Bone marrow (tissue), 2 donors: ENCODE data around the gene LHX8.
"Not testable (repeated sequence)": the region's sequence is repeated elsewhere in the genome, so short reads cannot be mapped to it uniquely, and the experiment has no call there.

ENCODE experiments used
- DNase-seq, 2 donors: peaks; one replicate each; lab custom pipeline; 2025; lab: John Stamatoyannopoulos, UW

Gene LHX8

DNA sequence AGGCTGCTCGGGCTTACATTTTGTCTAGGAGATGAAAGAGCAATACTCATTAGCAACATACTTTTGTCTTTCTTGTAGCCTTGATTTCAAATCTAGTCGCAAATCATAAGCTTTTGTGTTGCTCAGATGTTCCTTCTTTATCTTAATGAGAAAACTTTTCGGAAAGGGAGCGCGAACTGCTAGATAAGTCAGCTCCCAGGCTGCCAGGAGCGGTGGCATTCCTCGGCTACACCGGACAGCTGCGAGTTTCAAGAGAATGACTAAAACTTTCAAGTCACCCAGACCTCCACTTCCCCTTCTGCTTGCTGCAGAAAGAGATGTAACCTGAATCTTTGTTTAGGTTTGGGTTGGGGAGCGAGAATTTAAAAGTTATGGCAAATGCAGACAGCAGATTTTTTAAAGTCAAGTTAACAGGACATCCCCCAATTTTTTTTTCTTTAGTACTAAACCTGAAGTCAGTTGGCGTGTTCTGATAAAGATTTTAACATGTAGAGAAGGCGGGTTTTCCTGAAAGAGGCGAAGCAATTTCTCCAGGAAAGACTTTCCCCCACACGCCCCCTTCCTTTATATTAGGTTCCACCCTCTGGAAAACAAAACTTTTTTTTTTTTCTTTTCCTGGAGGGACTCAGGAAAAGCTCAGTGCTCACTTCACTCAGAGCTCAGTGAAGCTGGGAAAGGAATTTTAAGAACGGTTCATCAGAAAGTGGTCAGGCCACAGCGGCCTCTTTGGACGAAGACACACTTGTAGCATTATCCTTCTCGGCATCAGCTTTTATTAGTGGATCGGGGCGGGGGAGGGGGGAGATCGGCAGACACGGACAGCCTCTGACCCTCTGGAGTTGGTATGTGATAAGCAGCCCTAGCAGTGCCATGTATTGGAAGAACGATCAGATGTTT, at the start of gene LHX8:
LHX8 (plus strand) TSS at position 639 of the 897 bp plus-strand sequence. CDS start 2,227 bp downstream, outside the sequence.
- no peak for DNase-seq

DNA sequence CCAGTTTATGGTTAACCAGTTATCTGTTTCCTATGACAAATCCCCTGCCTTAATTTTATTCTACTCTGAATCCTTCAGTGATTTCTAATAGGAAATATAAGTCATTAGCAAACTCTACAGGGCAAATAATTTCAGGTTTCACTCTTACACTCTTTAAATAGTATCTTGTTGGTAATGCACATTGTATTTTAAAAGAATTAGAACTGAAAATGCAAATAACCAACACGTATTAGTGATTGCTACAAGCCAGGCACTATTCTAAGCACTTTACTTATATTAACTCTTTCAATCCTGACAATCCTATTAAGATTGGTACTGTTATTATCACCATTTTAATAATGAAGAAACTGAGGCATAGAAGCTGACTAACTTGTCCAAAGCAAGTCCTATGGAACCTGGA, 48.3 kb upstream of the LHX8 start:
- DNase-seq, result no peak

DNA sequence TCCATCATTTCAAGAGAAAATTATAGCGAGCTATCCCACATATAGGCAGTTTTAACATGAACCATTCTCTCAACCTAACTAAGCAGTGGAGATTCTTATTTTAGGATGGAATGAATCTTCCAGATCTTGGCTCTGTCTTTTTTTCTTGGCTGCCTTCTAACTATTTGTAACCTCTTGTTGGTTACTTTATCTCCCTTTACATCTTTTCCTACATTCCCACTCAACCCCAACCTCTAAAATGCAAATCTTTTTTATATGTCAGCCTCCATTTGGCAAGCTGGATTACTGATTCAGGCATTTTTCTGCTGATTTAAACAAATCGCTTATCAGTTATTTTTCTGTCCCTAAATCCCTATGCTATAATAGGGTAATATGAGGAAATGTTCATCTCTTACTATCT, 46.9 kb upstream of the LHX8 start:
- DNase-seq, result no peak

DNA sequence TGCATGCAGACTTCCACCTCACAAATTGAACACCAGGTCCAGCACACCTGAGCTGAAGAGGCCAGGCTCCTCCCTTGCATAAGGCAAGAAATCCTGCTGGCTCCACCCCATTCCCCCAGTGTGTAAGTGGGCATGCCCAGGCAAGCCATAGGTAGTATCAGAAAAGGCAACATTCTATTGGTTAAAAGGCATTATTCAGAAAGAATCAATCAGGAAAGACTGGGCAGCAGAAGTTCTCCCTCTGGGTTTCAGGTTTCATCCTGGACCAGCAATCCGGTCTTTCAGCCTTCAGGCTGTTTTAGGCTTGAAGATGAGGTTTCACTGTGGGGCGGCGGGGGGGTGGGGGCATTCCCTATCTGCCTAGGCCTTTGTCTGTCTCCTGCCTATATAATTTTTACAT, 42.0 kb upstream of the LHX8 start:
- DNase-seq, result no peak

DNA sequence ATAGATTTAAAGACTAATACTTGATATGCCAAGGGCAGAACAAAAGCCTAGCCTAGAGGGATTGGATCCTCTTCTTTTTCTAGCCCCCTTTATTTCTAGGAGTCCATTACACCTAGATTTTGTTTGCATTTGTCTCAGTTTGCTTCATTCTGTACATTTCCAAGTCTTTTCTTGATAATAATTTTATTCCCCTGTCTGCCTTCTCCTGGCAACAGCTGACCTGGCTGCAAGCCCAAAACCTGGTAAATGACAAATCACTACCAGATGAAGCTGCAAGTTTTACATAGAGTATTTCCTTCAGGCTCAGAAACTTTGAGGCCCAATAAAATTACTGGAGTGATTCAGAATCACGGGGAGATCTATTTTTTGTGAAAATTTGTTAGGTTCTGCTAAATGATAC, 36.5 kb upstream of the LHX8 start:
- DNase-seq, result no peak

DNA sequence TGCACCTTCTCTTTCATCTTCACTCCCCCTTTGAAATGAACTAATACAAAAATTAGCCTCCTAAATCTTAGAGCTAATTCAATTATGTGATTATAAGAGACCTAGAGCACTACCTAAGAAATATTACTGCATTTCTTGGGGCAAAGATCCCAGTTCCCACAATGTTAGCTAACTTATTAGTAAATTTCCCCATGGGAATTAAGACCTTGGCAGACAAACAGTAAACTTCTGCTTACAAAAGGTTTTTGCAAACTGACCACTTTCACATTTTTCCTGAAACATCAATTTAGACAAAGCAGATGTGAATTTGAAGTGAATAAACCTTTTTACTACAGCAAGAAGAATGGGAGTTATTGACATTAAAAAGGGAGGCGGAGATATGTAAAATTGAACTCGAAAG, 34.6 kb upstream of the LHX8 start:
- no peak for DNase-seq

DNA sequence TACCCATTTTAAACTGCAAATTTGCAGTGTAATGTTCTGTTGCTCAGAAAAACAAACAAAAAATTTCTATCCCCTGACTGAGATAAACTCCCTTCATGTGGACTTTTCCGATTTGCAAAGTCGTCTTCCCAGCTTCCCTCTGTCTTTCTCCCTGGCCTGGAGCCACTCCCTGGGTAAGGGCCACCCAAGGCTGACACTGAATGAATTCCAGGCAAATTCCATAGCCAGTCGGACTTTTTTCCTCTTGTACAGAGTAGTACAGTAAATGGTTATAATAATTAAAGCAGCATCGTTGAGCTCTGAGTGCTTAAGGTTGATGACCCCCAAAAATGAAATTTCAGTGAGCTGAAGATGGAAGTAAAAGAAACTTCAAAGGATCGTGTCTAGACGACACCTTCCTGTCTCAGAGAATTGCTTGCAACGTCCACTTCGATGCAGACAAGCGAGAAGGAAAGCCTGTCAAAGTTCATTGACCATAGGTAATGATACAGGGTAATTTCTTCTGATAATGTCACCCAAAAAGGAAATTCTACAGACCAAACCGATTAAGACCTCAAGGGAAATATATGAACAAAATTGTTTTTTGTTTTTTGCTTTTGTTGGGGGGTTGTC, 33.6 kb upstream of the LHX8 start:
- no peak for DNase-seq

DNA sequence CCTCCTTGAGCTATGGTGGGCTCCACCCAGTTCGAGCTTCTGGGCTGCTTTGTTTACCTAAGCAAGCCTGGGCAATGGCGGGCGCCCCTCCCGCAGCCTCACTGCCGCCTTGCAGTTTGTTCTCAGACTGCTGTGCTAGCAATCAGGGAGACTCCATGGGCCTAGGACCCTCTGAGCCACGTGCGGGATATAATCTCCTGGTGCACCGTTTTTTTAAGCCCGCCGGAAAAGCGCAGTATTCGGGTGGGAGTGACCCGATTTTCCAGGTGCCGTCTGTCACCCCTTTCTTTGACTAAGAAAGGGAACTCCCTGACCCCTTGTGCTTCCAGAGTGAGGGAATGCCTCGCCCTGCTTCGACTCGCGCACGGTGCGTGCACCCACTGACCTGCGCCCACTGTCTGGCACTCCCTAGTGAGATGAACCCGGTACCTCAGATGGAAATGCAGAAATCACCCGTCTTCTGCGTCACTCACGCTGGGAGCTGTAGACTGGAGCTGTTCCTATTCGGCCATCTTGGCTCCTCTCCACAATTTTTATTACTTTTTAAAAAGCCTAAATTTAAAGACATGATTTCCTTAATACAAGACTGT, 21.7 kb upstream of the LHX8 start:
- DNase-seq, result not testable (repeated sequence)

DNA sequence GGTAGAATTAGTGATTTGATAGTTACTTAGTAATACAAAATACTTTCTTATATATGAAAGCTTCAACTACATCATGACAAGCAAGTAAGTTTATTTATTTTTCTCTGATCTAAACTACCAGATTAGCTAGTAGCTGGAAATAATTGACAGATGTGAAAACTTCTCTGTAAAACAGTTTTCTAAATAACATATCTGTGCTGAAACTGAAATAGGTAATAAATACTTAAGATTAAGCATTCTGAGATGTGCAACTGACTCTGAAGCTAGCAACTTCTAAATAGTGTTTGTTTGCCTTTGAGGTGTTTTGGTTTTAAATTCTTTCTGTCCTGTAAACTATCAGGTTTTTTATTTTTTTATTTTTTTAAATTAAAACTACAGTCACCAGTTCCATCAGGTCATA, 18.5 kb upstream of the LHX8 start:
- DNase-seq, result no peak

DNA sequence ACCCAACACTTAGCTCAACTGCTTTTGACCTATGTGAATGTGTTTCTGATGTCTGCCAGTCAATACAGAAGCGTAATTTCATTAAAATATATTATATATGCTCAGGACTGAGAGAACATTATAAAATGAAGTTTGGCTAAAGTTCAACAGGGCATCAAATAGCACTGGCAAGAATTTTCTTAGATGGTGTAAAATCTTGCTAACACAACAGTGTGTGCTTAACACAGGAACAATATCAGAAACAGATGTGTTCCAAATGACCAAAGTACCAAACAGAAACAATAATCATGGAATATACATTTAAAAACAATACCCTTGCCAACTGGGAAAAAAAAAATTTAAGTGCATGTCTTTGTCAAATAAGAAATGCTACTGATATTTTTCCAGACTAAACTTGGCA, 10.4 kb upstream of the LHX8 start:
- no peak for DNase-seq

DNA sequence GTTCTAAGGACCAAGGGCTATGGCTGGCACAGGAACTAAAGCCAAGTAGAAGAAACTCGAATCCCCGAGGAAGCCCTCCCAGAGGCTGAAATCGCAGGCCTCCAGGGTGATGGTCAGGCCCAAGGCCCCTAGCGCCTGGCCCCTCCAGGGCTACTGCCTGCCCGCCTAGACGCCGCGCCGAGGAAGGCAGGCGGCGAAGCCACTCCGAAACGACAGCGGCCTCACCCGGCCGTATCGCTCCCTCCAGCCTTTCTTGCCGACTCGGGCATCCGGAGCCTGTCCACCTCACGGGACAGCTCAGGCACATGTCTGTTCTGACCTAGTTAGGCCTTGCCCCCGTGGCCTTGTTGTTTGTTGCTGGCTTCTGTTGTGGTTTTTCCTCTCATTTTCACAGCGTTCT, 9.7 kb upstream of the LHX8 start:
- no peak for DNase-seq

DNA sequence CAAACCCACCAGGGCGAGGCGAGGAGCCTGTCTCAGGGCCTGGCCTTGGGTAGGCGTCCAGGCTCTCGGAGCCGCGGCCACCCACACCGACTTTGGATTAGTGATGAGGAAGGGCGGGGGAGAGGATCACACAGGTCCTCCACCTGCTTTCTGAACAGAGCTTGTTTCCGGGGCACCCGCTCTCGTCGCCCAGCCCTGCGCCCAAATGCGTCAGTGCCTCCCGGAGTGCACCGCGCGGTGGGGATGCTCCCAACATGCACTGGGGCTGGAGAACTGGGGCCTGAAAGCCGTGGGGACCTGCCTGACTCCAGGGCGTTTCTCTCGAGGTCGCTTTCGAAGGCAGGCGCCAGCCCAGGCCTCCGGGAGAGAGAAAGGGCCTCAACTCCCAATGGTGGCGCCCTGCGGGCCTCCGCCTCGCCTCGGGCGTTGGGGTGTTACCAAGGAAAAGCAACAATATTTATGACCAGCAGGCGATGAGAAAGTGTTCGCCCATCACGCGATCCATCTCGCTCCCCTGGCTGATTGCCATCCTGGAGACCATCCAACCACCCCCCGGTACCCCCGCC, 8.9 kb upstream of the LHX8 start:
- DNase-seq, result no peak

DNA sequence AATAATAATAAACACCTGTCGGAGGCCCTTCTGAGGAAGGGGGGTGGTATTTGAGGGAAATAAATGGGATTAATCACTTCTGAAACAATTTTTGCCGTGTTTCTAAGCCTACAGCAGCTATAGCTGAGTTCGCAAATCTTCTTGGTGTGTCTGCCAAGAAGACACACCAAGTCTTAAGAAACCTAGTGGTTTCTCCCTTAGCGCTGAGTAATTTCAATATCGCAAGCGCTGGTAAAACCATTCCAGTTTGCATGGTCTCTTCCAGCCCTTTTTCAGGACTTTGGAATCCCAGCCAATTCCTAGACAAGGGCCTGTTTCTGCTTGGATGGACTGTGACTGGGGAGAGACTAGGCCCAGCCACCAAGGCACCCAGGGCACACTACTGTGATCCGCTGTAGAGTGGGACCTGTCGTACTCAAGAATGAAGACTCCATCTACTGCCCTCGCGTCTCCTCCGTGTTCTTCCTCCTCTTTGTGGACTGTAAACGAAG, 7.5 kb upstream of the LHX8 start:
- no peak for DNase-seq

DNA sequence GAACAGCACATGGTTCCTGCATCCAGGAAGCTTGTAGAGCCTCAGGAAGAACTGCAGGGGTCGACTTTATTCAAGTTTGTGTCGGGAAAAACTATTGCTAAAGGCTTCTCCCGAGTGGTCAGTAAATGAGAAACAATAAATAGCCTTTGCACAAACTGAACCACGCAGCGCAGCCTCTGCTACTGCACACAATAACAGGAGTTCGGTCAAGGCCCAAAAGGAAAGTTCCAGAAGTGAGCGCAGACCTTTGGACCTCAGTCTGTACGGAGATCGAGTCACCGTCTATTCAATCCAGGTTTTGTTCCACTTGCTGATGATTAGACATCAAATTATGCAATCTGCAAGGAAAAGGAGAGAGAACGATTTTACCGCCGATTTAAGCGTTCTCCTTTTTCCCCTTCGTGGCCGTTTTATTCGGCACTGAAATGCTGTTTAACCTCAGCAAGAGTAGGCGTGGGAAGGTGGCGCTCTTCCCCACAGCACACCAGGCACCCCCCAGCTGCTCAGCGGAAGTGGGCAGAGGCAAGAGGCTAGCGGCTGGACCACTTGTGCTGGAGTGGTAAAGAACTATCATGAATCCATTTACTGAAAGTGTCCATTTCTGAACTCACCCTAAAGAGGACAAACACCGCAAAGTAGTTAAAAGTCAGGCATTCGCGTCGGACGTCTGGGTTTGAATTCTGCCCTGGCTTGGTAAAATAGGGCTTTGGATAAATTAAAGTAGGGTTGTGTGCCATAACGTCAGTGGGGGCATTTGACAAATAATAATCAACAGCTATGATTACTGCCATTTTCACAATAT, 6.1 kb upstream of the LHX8 start:
- DNase-seq, result no peak

DNA sequence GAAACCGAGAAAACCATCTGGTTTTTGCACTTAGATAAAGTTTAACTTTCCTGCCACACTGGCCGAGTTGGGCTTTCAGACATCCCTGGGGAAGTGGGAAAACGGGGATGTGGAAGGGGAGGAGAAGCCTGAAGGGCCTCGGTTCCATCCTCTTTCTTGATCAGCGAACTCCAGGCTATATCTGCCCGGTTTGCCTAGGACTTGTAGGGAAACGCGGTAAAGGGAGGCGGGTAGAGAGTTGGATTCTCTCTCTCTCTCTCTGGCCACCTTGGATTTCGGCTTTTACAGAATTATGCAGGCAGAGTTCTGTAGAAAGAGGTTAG, 4.6 kb upstream of the LHX8 start:
- DNase-seq, result no peak

DNA sequence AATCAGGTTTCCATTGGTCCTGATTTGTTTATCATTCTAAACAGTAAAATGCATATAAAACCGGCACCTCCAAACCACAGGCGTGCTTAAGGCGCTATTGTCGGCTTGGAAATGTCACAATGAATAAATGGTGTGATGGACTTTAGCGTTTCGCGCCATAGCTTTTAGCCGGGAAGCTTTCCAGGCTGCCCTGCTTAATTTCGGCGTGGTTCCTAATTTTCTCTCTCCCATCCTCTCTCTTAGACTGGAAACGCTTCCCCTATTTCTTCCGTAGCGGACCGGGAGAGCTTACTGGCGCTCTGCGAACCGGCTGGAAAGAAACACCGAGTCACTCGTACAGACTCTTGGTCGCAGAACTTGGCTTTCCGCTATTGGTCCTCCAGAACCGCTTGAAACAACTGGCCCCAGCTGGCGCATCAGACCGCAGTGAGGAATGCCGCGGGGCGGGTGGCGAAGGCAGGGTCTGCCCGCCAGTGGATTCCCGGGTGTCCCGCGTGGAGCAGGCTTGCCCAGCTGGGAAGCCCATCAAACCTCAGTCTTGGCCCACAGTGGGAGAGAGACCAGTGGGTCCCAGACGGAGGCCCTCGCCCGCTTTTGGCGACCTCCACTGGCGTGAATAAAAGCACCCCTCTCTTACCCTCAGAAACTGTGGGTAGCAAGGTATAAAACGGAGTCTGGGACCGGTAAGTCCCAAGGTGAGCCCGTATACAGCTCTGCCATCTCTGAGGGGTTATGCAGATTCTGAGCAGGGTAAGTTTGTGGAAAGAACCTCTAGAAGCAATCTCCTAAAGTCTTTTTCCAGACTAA, 4.0 kb upstream of the LHX8 start:
- no peak for DNase-seq

DNA sequence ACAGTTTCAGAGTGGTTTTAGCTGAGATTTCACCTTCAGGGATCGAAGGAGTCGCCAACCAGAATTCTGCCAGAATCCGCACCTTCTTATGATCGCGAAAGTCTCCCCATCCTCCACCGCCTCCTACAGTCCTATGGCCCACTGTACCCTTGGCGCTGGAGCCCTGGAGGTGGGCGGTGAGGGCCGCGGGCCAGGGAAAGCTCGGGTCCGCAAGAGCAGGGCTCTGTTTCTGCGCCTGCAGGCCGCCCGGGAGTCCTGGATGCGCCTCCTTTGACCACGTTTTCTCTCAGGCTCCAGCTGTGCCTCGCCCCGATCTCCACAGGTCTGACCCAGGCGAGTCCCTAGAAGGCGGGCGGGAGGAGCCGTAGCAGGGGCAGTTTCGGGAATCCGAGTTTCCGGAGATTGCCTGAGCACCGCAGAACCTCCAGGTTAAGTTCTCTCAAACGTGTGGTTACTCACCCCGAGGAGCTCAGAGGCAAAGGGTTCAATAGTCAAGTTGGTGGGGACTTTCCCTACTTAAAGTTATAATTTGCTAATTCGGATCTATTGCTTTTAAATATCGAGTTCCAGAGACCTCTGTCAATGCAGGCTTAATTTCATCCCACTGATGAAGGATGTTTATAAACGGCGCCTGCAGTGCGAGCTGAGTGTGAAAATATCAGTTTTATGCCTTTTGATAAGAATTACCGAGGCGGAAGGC, 3.2 kb upstream of the LHX8 start:
- DNase-seq, result no peak

DNA sequence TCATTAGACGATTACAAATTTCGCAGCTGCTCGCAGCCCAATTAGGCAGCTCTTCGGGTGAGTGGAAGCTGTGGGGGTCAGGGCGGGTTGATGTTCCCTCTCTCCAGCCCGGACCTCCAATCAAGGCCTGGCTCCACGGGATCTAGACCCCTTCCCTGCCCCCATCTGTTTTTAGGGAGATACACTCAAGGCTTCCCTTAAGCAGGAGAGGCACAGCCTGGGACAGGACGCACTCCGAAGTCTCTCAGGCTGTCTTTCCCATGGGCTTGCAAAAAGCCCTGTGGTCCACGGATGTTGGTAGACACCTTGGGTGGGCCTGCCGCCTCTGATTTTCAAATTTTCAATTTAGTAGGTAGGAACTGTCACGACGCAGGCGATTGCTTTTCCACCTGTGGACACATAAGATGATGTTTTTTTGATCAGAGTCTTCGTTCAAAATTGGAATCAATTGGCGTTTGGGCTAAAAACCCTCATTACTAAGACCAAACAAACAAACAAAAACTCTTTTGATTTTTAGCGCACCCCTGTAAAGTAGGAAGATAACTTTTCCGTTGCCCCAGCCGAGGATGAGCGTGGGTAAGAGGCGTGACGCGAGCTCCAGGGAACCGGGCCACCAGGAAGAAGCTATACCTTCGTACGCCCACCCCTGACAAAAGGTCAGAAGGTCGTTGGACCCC, 2.5 kb upstream of the LHX8 start:
- no peak for DNase-seq

DNA sequence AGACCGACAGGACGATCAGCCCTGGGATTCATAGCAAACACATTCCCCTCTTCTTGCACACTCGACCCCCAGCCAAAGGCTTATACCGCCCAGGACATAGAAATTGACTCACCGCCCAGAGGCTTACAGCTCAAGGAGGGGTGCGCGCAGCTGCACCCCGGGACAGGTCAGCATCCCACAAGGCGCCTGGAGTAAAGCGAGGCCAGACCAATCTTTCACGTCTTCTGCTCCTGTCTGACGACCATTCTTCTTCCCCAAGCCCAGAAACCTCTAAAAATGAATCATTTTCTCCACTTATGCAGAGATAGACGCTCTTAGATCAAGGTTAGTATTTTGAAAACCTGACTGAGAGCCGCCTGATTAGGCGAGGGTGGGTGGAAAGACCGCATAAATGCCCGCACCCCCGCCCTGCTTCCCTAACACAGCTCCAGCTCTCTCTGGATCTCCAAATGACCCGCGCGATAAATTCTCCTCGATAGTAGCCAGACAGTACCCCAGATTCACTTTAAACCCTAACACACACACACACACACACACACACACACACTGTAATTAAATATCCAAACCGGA, 1.9 kb upstream of the LHX8 start:
- no peak for DNase-seq
